DMS153 (cell line): Measurements from ENCODE around the gene CD200R1.

ENCODE experiments used
- DNase-seq: peaks from one replicate; lab custom pipeline; 2025; lab: John Stamatoyannopoulos, UW

The CD200R1 gene

DNA sequence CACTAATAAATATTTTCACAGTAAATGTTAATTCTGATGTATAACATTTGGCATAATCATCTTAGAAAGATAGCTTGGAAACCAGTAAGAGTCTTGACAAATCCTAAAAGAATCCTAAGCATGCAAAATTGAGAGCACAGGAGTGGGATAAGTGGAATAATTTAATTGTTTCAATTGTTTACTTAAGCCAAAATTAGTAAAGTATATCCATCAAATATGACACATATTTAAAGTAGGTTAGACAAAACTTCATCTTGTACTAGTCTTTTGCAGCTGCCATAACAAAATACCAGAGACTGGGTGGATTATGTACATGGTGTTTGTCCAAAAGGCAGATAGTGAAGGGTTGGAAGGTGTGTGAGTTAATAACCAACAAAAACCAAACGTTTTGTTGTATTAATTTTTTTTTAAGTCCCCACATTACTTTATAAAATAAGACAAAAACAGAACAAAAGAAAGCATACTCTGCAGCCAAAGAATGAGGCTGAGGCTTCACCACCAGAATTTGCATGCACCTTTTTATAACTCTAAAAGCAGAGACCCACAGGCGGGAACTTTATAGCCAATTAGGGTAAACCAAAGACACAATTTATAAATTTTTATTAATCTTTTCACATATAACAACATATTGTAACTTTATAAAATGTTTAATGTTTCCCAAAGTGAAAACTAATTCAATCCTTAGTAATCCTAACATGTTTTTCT, 86.4 kb downstream of the CD200R1 start:
- DNase-seq: no peak

DNA sequence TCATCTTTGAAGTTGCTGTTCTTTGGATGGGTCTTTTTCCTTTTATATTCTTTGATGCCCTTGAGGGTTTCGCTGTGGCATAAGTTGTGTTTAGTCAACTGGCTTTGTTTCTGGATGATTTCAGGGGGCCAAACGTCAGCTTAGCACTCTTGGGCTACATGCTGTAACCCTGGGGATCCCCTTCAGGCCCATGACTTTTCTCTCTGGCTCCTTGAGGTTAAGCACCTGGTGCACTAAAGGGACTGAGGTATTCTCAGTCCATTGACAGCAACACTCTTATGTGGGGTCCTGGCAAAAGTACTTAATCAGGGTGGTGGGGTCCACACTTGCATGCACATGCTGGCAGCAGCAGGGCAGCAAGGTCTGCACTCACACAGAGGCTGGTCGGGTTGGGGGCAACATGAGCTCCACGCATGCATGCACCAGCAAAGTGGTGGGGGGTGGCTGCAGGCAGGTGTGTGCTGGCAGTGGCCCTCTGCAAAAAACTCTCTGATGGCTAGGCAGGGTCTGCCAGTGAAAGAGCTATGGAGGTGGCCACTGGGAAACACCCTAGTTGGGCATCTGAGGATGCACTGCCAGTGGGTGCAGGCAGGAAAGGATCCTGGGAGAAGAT, 90.1 kb downstream of the CD200R1 start:
- DNase-seq: no peak

DNA sequence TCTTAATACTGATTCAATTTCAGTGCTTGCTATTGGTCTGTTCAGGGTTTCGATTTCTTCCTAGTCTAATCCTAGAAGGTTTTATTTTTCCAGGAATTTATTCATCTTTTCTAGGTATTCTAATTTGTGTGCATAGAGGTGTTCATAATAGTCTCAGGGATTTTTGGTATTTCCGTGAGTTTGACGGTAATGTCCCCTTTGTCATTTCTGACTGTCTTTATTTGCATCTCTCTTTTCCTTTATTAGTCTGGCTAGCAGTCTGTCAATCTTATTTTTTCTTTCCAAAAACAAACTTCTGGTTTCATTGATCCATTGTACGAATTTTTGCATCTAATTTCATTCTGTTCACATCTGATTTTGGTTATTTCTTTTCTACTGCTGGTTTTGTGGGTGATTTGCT, 93.0 kb downstream of the CD200R1 start:
- DNase-seq: no peak

DNA sequence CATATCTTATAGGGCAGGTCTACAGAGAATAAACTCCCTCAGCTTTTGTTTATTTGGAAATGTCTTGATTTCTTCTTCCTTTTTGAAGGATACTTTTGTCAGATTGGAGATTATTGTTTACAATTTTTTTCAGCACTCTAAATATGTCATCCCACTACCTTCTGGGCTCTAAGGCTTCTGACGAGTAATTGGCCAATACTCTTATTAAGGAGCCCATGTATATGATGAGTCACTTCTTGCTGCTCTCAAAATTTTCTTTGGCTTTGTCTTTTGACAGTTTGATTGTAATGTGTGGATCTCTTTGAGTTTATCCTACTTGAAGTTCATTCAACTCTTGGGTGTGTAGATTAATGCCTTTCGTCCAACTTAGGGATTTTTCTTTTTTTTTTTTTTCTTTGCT, 99.3 kb downstream of the CD200R1 start:
- DNase-seq: no peak

DNA sequence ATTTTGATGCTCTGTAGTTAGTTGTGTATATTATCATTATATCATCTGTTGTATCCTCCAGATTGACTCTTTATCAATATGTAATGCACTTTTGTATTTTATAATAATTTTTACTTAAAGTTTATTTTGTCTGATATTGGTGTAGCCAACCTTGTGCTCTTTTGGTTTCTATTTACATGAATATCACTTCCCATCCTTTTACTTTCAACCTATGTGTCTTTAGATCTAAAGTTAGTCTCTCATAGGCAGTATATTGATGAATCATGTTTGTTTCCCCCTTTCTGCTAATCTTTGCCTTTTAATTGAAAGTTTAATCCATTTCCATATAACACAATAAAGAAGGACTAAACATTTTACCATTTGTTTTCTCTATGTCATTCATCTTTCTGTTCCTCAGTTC, 100.2 kb downstream of the CD200R1 start:
- DNase-seq: no peak

DNA sequence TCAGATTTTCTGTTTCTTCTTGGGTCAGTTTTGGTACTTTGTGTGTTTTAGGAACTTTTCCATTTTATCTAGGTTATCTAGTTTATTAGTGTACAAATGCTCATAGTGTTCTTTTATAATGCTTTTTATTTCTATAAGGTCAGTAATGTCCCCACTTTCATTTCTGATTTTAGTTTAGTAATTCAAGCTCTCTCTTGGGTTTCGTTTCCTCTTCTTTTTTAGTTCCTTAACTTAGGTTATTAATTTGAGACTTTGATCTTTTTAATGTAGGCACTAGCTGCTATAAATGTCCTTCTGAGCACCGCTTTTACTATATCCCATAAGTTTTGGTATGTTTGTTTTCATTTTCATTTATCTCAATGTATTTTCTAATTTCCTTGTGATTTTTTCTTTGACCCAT, 101.3 kb downstream of the CD200R1 start:
- no peak for DNase-seq

DNA sequence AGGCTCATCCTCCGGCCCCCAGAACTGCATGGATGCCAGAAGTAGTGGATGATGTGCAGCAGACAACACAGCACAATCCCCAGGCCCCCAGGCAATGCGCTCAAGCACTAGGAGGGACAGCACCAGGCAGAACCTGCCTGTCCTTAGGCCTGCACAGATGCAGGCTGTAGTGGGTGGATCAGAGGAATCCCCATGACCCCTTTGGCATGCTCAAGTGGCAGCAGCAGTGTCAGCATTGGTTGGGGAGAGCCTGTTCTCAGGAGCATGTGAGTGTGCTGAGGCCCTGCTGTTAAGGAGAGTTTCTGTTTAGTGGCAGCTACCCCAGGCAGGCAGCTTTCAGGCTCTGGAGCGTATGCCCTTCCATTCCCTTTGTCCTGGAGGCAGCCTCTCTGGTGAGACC, 103.2 kb downstream of the CD200R1 start:
- no peak for DNase-seq
